HEK293T (cell line): Measurements from ENCODE around the gene SLCO1A2.
"Not testable (repeated sequence)": the region's sequence is repeated elsewhere in the genome, so short reads cannot be mapped to it uniquely, and the experiment has no call there.

ENCODE experiments used
- CTCF ChIA-PET: fragments of 350-600 bp; formaldehyde crosslinking; extraction: SDS; loops from one replicate; lab custom pipeline; 2021; ENCODE audit warnings: antibody characterized with exemption, inconsistent platforms; lab: Yijun Ruan, JAX
- POLR2A ChIA-PET: fragments of 350-600 bp; formaldehyde crosslinking; extraction: SDS; loops from one replicate; lab custom pipeline; 2020; ENCODE audit warnings: antibody characterized with exemption, inconsistent platforms; lab: Yijun Ruan, JAX
- DNase-seq: peaks from one replicate; pipeline ENCODE4 v3.0.0; 2012; ENCODE audit warnings: mixed read lengths; ENCODE audit errors: extremely low spot score
- ARNT ChIP-seq: fragments of 450-650 bp; IDR thresholded peaks from 2 replicates; pipeline ENCODE4 v1.6.1; 2017; ENCODE audit warnings: mild to moderate bottlenecking
- BHLHE40 ChIP-seq: fragments of 450-650 bp; IDR thresholded peaks from 2 replicates; pipeline ENCODE4 v1.6.1; 2016; ENCODE audit warnings: mild to moderate bottlenecking, moderate library complexity, borderline replicate concordance
- CTBP1 ChIP-seq: fragments of 450-650 bp; IDR thresholded peaks from 2 replicates; pipeline ENCODE4 v1.6.1; 2016; ENCODE audit warnings: borderline replicate concordance
- ELF4 ChIP-seq: fragments of 450-650 bp; IDR thresholded peaks from 2 replicates; pipeline ENCODE4 v1.6.1; 2017; ENCODE audit warnings: antibody characterized with exemption
- FOXA1 ChIP-seq: fragments of 450-650 bp; IDR thresholded peaks from 2 replicates; pipeline ENCODE4 v1.6.1; 2016; ENCODE audit warnings: mild to moderate bottlenecking
- FOXK2 ChIP-seq: fragments of 450-650 bp; IDR thresholded peaks from 2 replicates; pipeline ENCODE4 v1.6.1; 2016; ENCODE audit warnings: mild to moderate bottlenecking
- FOXM1 ChIP-seq: fragments of 450-650 bp; IDR thresholded peaks from 2 replicates; pipeline ENCODE4 v1.6.1; 2017; ENCODE audit warnings: mild to moderate bottlenecking, borderline replicate concordance
- HDGF ChIP-seq: fragments of 450-650 bp; IDR thresholded peaks from 2 replicates; pipeline ENCODE4 v1.6.1; 2017; ENCODE audit warnings: antibody characterized with exemption, borderline replicate concordance
- L3MBTL2 ChIP-seq: fragments of 450-650 bp; conservative IDR thresholded peaks from 2 replicates; pipeline ENCODE4 v1.6.1; 2016; ENCODE audit warnings: mild to moderate bottlenecking
- LEF1 ChIP-seq: fragments of 450-650 bp; IDR thresholded peaks from 2 replicates; pipeline ENCODE4 v1.6.1; 2017; ENCODE audit warnings: mild to moderate bottlenecking, borderline replicate concordance
- NFRKB ChIP-seq: fragments of 450-650 bp; IDR thresholded peaks from 2 replicates; pipeline ENCODE4 v1.6.1; 2016; ENCODE audit warnings: mild to moderate bottlenecking, moderate library complexity
- PKNOX1 ChIP-seq: fragments of 450-650 bp; IDR thresholded peaks from 2 replicates; pipeline ENCODE4 v1.6.1; 2016
- SP1 ChIP-seq: fragments of 450-650 bp; IDR thresholded peaks from 2 replicates; pipeline ENCODE4 v1.6.1; 2017
- SUZ12 ChIP-seq: fragments of 450-650 bp; IDR thresholded peaks from 2 replicates; pipeline ENCODE4 v1.6.1; 2016; ENCODE audit warnings: mild to moderate bottlenecking
- TARDBP ChIP-seq: fragments of 450-650 bp; IDR thresholded peaks from 2 replicates; pipeline ENCODE4 v1.6.1; 2016
- ZNF384 ChIP-seq: fragments of 450-650 bp; IDR thresholded peaks from 2 replicates; pipeline ENCODE4 v1.6.1; 2016

The SLCO1A2 gene

GRCh38 chr12:21334771-21335325 lies at the start of gene SLCO1A2:
SLCO1A2 (minus strand) TSS chr12:21334917; CDS start chr12:21334647, 270 bp downstream.
- DNase-seq, result no peak
- ChIA-PET POLR2A (no interaction called here), CTCF (no interaction called here)
- TF ChIP-seq HDGF (no peak), SP1 (no peak), SUZ12 (no peak), CTBP1 (no peak)

- DNase-seq, result no peak
- TF ChIP-seq ARNT (no peak), ELF4 (no peak), NFRKB (no peak), SUZ12 (no peak), ZNF384 (no peak)
- ChIA-PET POLR2A (no interaction called here), CTCF (no interaction called here)
These were observed 49.5 kb upstream of the SLCO1A2 start for GRCh38 chr12:21384261-21384660.

- DNase-seq, CTCF ChIA-PET, POLR2A ChIA-PET: not testable (repeated sequence)
These were observed 46.6 kb upstream of the SLCO1A2 start for GRCh38 chr12:21381320-21381719.

- ChIA-PET CTCF (no interaction called here), POLR2A (no interaction called here)
- TF ChIP-seq ARNT (no peak), FOXK2 (no peak), HDGF (no peak), BHLHE40 (no peak), PKNOX1 (no peak), NFRKB (no peak), SUZ12 (no peak), TARDBP (no peak), FOXA1 (no peak), LEF1 (no peak), ELF4 (no peak), L3MBTL2 (no peak), ZNF384 (no peak), CTBP1 (no peak), FOXM1 (no peak), SP1 (no peak)
- DNase-seq, result no peak
These were observed 44.5 kb upstream of the SLCO1A2 start for GRCh38 chr12:21379218-21379617.

GRCh38 chr12:21372602-21373001 lies 37.9 kb upstream of the SLCO1A2 start, which contains the start of gene IAPP:
IAPP (plus strand) TSS chr12:21372902; CDS start chr12:21373352, 450 bp downstream.
- DNase-seq, result no peak
- CTCF ChIA-PET, result no interaction called here
- POLR2A ChIA-PET, result no interaction called here
- TF ChIP-seq CTBP1, result no peak

- POLR2A ChIA-PET, result no interaction called here
- no peak for DNase-seq
- CTCF ChIA-PET, result no interaction called here
- no peak for TF ChIP-seq HDGF
These were observed 36.2 kb upstream of the SLCO1A2 start for GRCh38 chr12:21370845-21371449.

GRCh38 chr12:21369141-21369980 lies 34.6 kb upstream of the SLCO1A2 start:
- ChIA-PET POLR2A (no interaction called here), CTCF (interaction anchor here (0.6 kb wide), 1 partner anchor 14 kb away, joined by 6 read pairs; no protein-coding TSS in a partner anchor)
- no peak for DNase-seq
- TF ChIP-seq TARDBP (no peak), CTBP1 (no peak), BHLHE40 (no peak), NFRKB (no peak), L3MBTL2 (no peak), SUZ12 (no peak), ELF4 (no peak)

GRCh38 chr12:21360632-21361031 lies 25.9 kb upstream of the SLCO1A2 start:
- POLR2A ChIA-PET, CTCF ChIA-PET, DNase-seq: not testable (repeated sequence)

- TF ChIP-seq FOXK2 (no peak), HDGF (no peak), CTBP1 (no peak), FOXM1 (no peak), BHLHE40 (no peak), NFRKB (no peak), ZNF384 (no peak), PKNOX1 (no peak), TARDBP (no peak), LEF1 (no peak), L3MBTL2 (no peak), FOXA1 (no peak), SUZ12 (no peak), ELF4 (no peak), SP1 (no peak), ARNT (no peak)
- no peak for DNase-seq
- ChIA-PET POLR2A (no interaction called here), CTCF (no interaction called here)
These were observed 19.9 kb upstream of the SLCO1A2 start for GRCh38 chr12:21354641-21355040.
